Measurements from ENCODE around the gene EML6.
"Not testable (repeated sequence)": the region's sequence is repeated elsewhere in the genome, so short reads cannot be mapped to it uniquely, and the experiment has no call there.

EML6 gene

DNA sequence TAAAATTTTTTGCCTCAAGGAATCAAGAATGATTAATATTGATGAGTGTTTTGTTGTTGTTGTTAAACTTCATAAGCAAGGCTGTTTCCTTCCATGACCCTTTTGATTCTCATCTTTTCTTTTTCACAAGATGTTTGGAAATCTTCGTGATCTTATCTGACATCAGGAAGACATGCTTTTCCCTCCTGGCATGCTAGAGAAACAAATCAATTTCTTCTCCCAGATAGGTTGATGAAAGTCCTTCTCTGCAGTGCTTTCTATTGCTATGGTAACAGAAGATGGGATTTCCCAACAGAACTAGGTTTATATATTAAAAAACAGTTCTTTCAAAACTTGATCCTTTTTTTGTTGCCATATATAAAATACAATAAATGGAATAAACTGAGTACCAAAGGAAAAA, 85.2 kb downstream of the EML6 start:
- DNase-seq = peak; percentile 28

- peak; percentile 58 for DNase-seq
Observed at GRCh38 chr2:54809819-54810218, 86.4 kb downstream of the EML6 start.

DNA sequence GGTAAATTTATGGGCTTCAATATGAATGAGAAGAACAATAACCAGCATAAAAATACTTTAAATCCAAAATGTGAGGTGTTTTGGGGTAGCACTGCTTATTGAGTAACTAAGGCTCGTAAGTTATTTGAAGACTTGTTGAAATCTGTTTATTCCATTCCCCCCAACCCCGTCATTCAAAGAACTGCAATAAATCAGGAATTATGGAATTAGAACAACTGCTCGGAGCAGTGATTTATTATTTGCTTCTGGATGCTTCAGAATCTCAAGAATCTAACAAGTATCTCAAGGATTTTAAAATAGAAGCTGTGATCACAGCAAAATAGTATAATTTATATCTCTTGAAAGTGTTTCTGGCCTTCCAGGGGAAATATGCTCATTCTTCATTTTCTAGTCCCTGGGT, 86.8 kb downstream of the EML6 start:
- peak; percentile 52 for DNase-seq

DNA sequence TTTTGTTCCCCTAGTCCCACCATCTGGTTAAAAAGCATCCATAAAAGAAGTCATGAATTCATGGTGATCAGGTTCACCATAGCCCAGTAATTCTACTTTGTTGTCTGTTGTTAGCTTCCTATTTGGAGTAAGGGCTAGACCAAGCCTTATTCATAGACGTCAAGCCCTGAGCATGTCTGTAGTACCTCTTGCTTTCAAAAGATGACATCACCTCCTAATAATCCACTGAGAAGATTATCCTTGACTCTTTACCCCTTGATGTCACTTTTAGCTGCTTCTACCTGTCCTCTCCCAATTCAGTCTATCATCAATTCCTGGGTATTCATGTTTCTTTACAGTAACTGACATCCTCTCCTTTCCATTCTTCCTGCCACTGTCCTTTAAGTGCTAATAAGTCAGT, 90.1 kb downstream of the EML6 start:
- no peak for DNase-seq

- DNase-seq = no peak
Observed at GRCh38 chr2:54814389-54815147, 91.1 kb downstream of the EML6 start.

DNA sequence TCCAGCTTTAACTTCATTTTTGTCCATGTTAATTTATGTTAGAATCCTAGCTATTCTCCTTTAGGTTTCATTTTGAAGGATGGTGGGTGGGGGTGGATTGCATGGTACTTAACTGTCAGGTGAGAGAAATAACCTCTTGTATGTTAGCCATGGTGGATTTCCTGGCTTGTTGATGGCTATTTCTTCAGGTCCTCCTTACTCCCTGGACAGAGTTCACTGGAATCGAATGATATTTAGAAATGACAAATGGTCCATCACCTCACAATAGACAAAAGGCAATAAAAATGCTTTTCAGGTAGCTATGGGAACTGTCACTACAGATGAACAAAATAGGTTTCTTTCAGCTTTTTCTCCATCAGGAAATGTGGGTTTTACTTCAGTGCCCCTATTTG, 91.7 kb downstream of the EML6 start:
- no peak for DNase-seq

GRCh38 chr2:54818226-54818625, 94.8 kb downstream of the EML6 start:
- DNase-seq = no peak

- no peak for DNase-seq
Observed at GRCh38 chr2:54820558-54820957, 97.1 kb downstream of the EML6 start.

DNA sequence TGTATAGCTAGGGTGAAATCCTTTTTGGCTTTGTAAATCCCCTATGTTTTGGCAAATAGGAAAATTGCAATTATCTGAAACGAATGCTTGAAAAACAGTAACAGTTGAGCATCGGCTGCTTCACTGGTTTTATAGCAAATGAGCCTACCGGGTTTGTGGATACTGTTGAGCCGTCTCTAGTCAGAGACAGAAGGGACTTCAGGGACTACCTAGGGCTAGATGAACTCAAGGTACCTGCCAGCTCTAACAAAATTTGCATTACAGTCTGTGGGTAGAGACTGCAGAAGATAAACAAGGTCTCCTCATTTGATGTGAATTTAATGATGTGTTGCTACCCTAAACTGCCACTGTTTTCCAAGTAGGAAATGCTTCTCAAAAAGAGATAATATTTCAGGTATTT, 101.1 kb downstream of the EML6 start:
- DNase-seq = no peak

DNA sequence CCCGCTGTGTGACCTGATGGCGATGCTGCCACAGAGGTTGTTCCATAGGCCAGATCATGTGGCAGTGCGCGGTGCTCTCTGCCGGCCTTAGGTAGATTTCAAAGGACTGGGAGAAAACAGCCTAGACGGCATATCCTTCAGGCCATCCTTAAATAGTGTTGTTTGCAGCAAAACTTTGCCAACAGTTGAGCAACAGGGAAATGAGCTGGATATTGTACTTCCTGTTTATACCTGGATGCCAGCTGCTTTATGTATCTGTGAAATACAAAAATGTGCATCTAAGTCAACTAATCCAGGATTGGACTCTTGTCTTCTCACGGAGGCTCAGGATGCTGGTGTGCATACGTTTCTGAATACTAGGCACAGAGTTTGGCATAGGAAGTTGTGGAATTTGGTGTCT, 107.1 kb downstream of the EML6 start:
- no peak for DNase-seq

DNA sequence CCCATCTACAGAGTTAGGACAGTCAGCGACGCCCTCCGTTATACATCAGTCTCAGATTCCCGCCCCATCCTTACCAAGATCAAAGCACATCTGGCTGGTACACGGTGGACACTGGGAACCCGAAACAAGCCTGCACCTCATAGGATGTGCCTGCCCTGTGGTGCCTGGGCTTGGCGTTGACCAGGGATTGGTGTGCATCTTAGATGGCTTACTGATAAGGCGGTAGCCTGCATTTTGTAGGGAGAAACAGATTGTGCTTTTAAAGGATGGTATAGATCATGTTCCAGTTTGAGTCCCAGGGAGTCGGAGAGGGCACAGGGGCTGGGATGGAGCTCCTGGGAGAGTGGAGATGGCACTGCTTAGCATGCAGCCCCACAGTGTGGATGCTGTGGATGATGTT, 108.0 kb downstream of the EML6 start:
- no peak for DNase-seq

- peak; percentile 50 for DNase-seq
Observed at GRCh38 chr2:54834721-54835120, 111.3 kb downstream of the EML6 start.

GRCh38 chr2:54836477-54836876, 113.0 kb downstream of the EML6 start:
- DNase-seq = peak; percentile 51

- peak; percentile 63 for DNase-seq
Observed at GRCh38 chr2:54838585-54839035, 115.1 kb downstream of the EML6 start.

DNA sequence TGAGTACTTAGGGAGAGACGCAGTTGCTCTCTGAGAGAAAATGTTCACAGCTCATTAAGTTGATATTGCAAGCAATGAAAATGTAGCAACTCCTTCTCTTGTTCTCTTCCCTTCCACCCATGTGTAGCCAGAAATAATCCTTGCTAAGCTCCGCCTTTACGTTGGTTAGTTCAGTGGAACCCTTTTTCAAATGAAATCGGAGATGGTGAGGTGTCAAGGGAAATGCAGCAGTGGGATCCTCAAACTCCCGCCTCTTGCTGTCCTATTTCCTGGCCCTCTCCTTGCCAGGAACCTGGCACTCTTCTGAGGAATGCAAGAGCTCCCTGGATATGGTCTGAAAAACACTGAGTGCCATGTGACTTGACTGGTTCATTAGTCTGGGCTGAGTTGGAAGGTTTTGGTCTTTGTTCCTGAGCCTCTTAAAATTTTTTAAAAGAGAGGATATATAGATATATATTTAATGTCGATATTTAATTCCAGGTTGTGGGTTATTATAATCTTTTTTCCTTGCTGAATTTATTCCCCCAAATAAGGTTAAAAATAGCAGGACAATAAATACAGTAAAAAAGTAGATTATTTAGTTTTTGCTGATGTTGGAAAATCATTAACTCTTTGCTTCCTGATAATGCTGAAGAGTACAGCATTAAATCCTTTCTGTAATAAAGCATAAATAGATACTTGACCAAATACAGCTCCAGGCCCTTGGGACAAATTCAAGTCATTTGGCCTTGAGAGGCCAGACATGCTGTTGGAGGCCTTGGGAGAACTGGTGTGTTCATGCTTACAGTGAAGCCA, 116.2 kb downstream of the EML6 start:
- DNase-seq = no peak

DNA sequence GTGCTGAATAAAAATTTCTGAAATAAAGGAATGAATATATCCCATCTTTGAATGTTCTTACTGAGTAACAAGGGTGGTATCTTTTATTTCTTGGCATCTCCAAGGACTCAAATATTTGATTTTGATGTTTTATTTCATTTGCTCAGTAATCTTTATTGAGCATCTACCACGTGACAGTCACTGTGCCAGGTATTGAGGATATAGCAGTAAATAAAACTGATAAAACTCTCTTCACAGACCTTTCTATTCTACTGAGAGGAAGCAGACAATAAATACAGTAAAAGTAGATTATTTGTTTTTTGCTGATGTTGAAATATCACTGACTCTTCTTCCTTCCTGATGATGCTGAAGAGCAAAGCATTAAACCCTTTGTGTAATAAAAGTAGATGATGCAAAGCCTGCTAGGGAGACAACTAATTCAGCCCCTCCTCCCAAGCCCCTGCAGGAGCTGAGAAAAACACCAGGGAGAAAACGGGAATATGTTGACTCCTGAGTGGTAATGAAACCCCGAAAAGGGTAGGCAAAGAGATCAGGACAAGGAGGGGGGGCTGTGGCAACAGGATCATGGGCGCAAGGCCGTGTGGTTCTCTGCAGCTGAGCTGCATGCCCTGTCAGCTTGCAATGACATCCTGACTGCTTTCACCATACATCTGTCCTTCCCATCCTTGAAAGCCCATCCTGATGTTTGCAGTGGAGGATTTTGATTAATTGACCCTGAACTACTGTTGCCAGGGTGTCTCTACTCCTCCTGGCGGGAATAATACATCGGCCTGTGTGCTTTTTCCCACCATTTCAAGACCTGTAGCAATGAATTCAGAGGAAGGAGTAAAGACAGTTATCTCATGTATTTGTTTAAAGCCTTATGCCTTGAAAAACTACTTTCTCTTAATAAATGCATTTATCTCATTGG, 117.4 kb downstream of the EML6 start:
- DNase-seq = no peak

DNA sequence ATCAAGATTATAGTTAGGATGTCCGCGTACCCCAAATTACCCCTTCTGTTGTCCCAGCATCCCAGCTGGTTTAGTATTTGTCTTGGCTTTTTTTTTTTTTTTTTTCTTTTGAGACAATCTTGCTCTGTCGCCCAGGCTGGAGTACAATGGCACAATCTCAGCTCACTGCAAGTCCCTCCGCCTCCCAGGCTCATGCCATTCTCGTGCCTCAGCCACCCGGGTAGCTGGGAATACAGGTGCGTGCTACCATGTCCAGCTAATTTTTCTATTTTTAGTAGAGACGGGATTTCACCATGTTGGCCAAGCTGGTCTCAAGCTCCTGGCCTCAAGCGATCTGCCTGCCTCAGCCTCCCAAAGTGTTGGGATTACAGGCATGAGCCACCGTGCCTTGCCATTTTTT, 118.0 kb downstream of the EML6 start:
- not testable (repeated sequence) for DNase-seq

DNA sequence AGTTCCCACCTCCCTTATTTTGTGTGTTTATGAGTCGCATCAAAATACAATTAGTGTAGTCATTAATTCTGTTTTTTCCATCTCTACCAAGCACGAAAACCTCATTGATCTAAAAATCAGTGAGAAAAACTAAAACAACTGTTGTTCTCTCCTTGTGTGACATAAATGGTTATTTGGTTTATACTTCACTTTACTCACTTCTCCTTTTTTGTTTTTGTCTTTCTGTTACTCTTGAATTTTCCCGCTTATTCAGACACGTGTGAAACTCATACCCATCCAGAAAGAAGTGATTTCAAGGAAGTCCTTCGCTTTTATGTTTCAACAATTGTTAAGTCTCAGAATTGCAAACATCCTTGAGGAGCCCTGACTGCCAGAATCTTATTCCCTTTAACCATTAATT, 121.6 kb downstream of the EML6 start:
- DNase-seq = no peak

- peak; percentile 44 for DNase-seq
Observed at GRCh38 chr2:54845514-54845913, 122.1 kb downstream of the EML6 start.

DNA sequence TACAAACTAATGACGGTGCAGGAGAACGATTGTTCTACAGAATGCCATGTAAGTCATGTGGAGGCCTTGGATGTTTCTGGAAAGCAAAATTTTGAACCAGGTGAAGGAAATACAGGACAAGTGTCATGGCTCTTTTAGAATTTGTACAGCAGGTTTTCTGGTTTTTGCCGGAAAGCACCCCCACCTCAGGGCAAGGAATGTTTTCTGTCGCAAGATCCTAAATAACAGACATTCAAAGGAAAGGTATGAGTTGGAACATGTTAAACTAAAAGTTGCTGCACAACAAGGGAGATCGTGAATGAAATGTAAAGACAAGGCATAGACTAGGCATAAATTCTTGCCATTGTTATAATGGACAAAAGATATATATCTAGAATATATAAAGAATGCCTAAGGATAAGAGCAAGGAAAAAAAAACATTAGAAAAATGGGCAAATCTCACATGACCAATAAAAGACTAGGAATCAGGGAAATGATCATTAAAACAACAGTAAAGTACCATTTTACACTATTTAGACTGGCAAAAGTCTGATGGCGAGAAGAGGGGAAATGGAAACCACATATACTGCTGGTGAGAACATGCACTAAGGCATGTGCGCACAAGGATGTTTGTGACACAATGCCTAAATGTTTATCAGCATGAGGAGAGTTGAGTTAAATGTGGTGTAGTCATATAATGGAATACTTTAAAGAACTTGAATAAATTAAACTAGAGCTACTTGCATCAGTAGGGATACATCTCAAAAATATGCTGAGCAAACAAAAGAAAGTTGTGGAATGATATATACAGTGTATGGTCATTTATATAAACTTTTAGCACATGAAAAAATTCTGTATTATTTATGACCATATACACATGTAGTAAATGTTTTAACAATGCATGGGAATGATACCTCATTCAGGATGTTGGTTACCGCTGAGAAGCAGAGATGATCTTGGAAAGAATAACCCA, 127.0 kb downstream of the EML6 start:
- no peak for DNase-seq

- no peak for DNase-seq
Observed at GRCh38 chr2:54853616-54854310, 130.3 kb downstream of the EML6 start.
